ENCODE data around the gene MSANTD3.

DNA sequence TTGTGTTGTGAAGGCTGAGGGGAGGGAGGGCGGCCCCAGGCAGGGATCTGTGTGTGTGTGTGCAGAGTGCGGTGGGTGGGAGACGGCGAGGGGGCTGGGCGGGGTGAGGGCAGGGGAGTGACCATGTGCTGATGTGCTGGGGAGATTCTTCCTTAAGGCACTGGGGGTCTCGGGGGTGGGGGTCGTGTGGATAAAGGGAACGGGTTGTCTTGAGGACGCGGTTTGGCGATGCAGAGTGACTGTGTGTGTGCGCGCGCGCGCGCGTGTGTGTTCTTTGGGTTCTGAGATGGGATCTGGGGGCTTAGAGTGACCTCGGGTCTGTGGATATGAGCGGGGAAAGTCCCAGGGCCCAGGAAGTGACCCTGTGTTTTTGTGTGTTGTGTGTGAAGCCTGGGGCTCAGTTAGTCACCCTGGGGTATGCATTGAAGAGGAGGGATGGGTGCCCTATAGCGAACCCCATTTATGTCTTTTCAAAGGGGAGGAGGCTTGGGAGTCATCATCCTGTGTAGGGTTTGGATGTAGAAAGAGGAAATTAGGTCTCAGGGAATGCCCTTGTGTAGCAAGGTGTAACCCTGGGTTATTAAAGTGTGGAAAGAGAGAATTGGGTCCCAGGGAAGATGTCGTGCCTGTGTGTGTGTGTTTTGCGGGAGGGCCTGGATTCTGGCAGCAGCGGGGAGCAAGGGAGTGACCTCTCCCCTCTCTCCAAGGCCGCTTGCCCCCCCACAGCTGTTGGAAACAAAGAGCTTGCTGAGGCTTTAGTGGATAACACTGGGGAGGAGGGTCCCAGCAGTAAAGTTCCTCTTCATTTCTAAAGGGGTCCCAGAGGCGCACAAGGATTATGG, 47.4 kb downstream of the MSANTD3 start:
- TF ChIP-seq, protein P1, sequence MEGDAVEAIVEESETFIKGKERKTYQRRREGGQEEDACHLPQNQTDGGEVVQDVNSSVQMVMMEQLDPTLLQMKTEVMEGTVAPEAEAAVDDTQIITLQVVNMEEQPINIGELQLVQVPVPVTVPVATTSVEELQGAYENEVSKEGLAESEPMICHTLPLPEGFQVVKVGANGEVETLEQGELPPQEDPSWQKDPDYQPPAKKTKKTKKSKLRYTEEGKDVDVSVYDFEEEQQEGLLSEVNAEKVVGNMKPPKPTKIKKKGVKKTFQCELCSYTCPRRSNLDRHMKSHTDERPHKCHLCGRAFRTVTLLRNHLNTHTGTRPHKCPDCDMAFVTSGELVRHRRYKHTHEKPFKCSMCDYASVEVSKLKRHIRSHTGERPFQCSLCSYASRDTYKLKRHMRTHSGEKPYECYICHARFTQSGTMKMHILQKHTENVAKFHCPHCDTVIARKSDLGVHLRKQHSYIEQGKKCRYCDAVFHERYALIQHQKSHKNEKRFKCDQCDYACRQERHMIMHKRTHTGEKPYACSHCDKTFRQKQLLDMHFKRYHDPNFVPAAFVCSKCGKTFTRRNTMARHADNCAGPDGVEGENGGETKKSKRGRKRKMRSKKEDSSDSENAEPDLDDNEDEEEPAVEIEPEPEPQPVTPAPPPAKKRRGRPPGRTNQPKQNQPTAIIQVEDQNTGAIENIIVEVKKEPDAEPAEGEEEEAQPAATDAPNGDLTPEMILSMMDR (conservative IDR thresholded peaks at IDR 0.05): no peak
- TF ChIP-seq EZH2 (IDR thresholded peaks at IDR 0.05; ENCODE audit: low read depth): no peak

All from PC-9 (cell line).